GM18499 (cell line): ENCODE data around the gene DAGLB.
"Not testable (repeated sequence)": the region's sequence is repeated elsewhere in the genome, so short reads cannot be mapped to it uniquely, and the experiment has no call there.

ENCODE experiments used
- ATAC-seq: cut with Tn5 transposase; IDR thresholded peaks from one replicate; pipeline ENCODE4 v1.9.1; 2021; ENCODE audit warnings: moderate number of reproducible peaks; ENCODE audit not compliant: insufficient read depth, unreplicated experiment

DAGLB gene

GRCh38 chr7:6378556-6378955 lies 69.2 kb downstream of the DAGLB start:
- ATAC-seq, result not testable (repeated sequence)

DNA sequence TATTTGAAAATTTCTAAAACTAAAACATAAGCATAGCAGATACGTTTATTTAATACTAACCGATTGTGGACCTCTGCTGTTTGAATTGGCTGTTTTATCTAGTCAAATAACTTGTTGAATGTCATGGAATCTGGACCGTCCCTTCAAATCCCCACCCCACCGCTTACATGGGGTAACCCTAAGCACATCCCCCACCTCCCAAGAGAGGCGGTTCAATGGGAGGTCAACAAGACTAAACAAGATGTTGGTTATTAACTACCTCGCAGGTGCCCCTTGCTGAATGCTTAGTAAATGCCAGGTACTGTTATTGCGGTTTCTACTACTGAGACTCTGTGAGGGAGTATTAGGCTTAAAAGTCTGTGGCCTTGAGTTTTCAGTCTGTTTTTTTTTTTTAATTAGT lies 70.9 kb downstream of the DAGLB start:
- no peak for ATAC-seq

- no peak for ATAC-seq
Observed at GRCh38 chr7:6375348-6376101, 72.2 kb downstream of the DAGLB start.

DNA sequence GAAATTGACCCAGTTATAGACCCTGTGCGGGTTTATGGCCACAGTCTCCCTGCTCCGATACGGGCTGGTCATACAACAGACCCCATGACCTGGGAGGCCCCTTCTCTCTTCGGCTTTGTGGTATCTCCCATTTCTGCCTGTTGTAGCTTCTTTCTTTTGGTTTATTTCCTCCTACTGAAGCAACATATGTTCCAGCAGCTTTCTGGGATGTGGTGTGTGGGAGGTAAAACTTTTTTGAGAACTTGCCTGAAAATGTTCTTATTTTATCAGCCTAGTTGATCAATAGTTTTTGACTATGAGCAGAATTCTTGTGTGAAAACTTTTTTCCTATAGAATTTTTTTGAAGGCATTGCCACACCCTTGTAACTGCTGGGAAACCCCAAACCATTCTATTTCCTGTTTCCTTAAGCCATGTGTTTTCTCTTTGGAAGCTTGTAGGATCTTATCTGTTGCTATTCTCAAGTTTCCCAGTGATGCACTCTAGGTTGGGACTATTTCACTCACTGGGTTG lies 80.0 kb downstream of the DAGLB start:
- no peak for ATAC-seq

- ATAC-seq, result no peak
Observed at GRCh38 chr7:6365451-6365850, 82.3 kb downstream of the DAGLB start.

DNA sequence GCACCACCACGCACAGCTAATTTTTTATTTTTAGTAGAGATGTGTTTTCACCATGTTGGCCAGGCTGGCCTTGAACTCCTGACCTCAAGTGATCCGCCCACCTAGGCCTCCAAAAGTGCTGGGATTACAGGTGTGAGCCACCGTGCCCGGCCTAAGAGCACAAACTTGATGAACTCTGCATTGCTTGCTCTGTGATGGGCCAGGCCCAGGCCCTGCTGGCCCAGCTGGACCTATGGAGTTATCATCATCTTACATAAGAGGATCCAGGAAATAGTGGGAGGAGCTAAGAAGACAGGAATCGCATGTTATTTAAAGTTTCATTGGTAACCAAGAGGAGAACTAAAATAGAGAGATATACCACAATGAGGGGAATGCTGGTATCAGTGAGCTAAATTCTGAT lies 86.9 kb downstream of the DAGLB start:
- no peak for ATAC-seq

DNA sequence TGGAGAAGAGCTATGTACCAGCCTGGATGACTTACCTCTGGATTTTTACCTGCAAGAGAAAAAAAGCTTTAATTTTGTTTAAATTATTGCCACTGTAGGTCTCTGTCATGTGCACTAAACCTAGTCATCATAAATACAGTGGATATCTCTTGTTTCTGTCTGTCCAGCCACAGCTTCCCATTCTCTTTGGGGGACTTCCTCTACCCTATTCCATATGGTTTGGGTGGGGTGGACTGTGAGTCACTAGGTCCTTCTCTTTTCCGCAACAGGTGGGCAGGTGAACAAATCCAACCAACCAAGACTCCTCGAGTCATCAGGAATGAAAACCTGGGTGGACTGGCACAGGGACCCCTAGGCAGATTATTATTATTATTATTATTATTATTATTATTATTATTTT lies 88.0 kb downstream of the DAGLB start:
- ATAC-seq, result no peak
